HEK293 (cell line): Measurements from ENCODE around the gene PIK3C2B.

Experiments
- ATF2 ChIP-seq: fragments of 450-650 bp; formaldehyde crosslinking; IDR thresholded peaks from 2 replicates; pipeline ENCODE4 v1.5.1; 2016; ENCODE audit warnings: missing biosample characterization, missing genetic modification characterization, low read depth
- CTCF ChIP-seq: fragments of 450-650 bp; formaldehyde crosslinking; IDR thresholded peaks from 2 replicates; pipeline ENCODE4 v1.5.1; 2016; ENCODE audit warnings: missing biosample characterization, missing genetic modification characterization
- HOXA7 ChIP-seq: sonication (generic); formaldehyde crosslinking; IDR thresholded peaks from 2 replicates; pipeline ENCODE4 v1.8.1; 2022; ENCODE audit warnings: missing genetic modification reagents, borderline replicate concordance
- SALL2 ChIP-seq: fragments of 450-650 bp; formaldehyde crosslinking; IDR thresholded peaks from 2 replicates; pipeline ENCODE4 v1.5.0; 2017; ENCODE audit warnings: missing biosample characterization, mild to moderate bottlenecking, missing genetic modification characterization, borderline replicate concordance
- YY1 ChIP-seq: fragments of 450-650 bp; formaldehyde crosslinking; IDR thresholded peaks from 2 replicates; pipeline ENCODE4 v1.5.1; 2018; ENCODE audit warnings: missing biosample characterization, missing genetic modification characterization
- ZBTB26 ChIP-seq: fragments of 450-650 bp; formaldehyde crosslinking; optimal IDR thresholded peaks from 2 replicates; pipeline ENCODE3; 2016; ENCODE audit warnings: missing biosample characterization, mild to moderate bottlenecking, missing genetic modification characterization
- ZBTB49 ChIP-seq: fragments of 450-650 bp; formaldehyde crosslinking; IDR thresholded peaks from 2 replicates; pipeline ENCODE4 v1.5.1; 2016; ENCODE audit warnings: missing biosample characterization, missing genetic modification characterization, low read depth
- ZNF501 ChIP-seq: fragments of 450-650 bp; formaldehyde crosslinking; IDR thresholded peaks from 2 replicates; pipeline ENCODE4 v1.5.1; 2016; ENCODE audit warnings: missing biosample characterization, missing genetic modification characterization
- ZNF558 ChIP-seq: fragments of 450-650 bp; formaldehyde crosslinking; IDR thresholded peaks from 2 replicates; pipeline ENCODE4 v1.5.1; 2016; ENCODE audit warnings: missing biosample characterization, missing genetic modification characterization
- ZNF707 ChIP-seq: fragments of 450-650 bp; formaldehyde crosslinking; IDR thresholded peaks from 2 replicates; pipeline ENCODE4 v1.5.1; 2016; ENCODE audit warnings: missing biosample characterization, missing genetic modification characterization
- ZNF785 ChIP-seq: fragments of 450-650 bp; formaldehyde crosslinking; IDR thresholded peaks from 2 replicates; pipeline ENCODE4 v1.5.1; 2016; ENCODE audit warnings: missing biosample characterization, missing genetic modification characterization

- TF ChIP-seq ZNF501 (tag by site-specific recombination) (no peak), CTCF (tag by site-specific recombination) (peak; percentile 61), ATF2 (no peak), ZNF785 (tag by site-specific recombination) (no peak), ZNF558 (tag by site-specific recombination) (no peak), SALL2 (tag by site-specific recombination) (no peak), ZBTB26 (tag by site-specific recombination) (no peak), YY1 (tag by site-specific recombination) (no peak), HOXA7 (CRISPR knock-in tag) (no peak), ZBTB49 (tag by site-specific recombination) (no peak), ZNF707 (no peak)
Measured at GRCh38 chr1:204503122-204503912, 8.7 kb upstream of the PIK3C2B start.
